ENCODE data around the gene C18orf63. TPM values are rescaled to one million over a fixed set of nuclear protein-coding genes. Genes with fewer than 3 reads are reported as not detected.

The C18orf63 gene
- total RNA-seq, 1 experiment from 2014 or later, result not detected

DNA sequence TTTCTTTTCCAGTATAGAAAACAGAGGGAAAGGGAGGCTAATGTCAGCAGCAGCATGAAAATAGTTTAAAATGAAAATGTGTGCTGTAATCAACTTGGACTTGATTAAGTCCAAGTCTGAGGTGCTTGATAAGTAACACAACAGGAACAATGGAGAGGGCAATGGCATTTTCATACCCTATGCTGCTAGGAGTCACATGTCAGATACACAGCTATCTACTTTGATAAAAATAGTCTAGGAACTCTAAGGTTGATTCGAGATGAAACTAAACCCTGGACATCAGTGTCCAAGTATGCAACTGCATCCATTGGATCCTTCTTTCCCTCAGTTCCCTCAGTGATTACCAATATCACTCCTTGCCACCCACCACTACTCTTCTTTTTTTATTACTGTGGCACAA is 4.6 kb upstream of the C18orf63 start:
- CTCF ChIA-PET, result no interaction called here
- TF ChIP-seq, protein P1, sequence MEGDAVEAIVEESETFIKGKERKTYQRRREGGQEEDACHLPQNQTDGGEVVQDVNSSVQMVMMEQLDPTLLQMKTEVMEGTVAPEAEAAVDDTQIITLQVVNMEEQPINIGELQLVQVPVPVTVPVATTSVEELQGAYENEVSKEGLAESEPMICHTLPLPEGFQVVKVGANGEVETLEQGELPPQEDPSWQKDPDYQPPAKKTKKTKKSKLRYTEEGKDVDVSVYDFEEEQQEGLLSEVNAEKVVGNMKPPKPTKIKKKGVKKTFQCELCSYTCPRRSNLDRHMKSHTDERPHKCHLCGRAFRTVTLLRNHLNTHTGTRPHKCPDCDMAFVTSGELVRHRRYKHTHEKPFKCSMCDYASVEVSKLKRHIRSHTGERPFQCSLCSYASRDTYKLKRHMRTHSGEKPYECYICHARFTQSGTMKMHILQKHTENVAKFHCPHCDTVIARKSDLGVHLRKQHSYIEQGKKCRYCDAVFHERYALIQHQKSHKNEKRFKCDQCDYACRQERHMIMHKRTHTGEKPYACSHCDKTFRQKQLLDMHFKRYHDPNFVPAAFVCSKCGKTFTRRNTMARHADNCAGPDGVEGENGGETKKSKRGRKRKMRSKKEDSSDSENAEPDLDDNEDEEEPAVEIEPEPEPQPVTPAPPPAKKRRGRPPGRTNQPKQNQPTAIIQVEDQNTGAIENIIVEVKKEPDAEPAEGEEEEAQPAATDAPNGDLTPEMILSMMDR (conservative IDR thresholded peaks at IDR 0.05; ENCODE audit: low read depth, low read length), result no peak
- TF ChIP-seq EZH2phosphoT487 (IDR thresholded peaks at IDR 0.05; ENCODE audit: borderline replicate concordance, low read length) (no peak), EZH2 (IDR thresholded peaks at IDR 0.05; ENCODE audit: low read length, unreplicated experiment) (no peak)
- Histone ChIP-seq H3K36me3 (ENCODE audit: low read depth, low read length) (no peaks in the 10 kb centered on the region), H3F3A (ENCODE audit: low read length, unreplicated experiment) (no peaks in the 10 kb centered on the region), H3K4me2 (ENCODE audit: low read length) (no peak overlapping the region), H3K4me1 (ENCODE audit: insufficient read depth, low read length) (peaks cover 1% of the 10 kb centered on the region; the same call in 1 of the 2 replicates), H3K27me3 (ENCODE audit: low read length) (no peaks in the 10 kb centered on the region), H4K20me1 (ENCODE audit: low read length) (no peaks in the 10 kb centered on the region), H3K27ac (ENCODE audit: low read length) (no peak overlapping the region), H3K9me2 (replicated peaks; ENCODE audit: low read length) (no peaks in the 10 kb centered on the region), H3K9ac (ENCODE audit: low read length) (no peak overlapping the region), H3K9me3 (ENCODE audit: low read length) (0 out of 2 replicates have a peak, but pooled peaks cover 10% of the 10 kb centered on the region), H3K4me3 (ENCODE audit: low read length) (no peak overlapping the region), H2AFZ (ENCODE audit: low read length) (no peak overlapping the region), H3K79me2 (ENCODE audit: low read length) (no peaks in the 10 kb centered on the region)
- BruUV-seq (replicated peaks), result no TSS peak
- no peak for ATAC-seq
- intact Hi-C loops (cut with micrococcal nuclease), result loop anchor here (1.0 kb wide), 2 partner anchors 20 to 31 kb away; no protein-coding TSS in a partner anchor
- DNase-seq, result no peak
- POLR2A ChIA-PET (ENCODE audit: unreplicated experiment), result no interaction called here

DNA sequence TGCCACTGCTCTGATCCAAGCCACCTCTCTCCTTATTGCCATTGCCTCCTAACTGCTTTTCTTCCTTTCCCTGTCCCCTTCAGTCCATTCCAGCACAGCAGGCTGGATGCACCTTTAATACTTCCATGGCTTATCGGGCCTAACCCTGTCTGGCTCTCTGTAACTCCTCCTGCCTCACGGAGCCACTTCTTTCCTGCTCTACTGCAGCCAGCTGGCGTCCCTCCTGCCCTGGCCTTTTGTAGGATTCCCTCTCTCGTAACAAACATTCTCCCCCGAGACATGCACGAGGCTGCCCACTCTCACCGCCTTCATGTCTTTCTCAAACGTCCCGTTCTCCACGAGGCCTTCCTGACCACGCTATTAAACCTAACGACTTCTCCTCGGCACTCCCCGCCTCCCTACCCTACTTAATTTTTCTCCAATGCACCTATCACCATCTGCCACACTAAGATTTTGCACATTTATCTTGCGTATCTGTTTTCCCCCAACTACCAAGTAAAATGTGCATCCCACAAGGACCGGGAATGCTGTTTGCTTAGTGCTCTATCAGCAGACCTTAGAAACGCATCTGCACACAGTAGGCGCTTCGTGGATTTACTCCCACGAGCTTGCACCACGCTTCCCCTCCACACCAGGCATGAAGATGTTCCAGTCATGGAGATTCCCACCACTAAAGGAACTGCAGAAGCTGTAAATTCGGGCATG is 728 bp upstream of the C18orf63 start:
- H3F3A ChIP-seq (ENCODE audit: low read length, unreplicated experiment), result no peaks in the 10 kb centered on the region
- BruUV-seq (replicated peaks), result no TSS peak
- POLR2A ChIA-PET (ENCODE audit: unreplicated experiment), result no interaction called here
- H3K9me2 ChIP-seq (replicated peaks; ENCODE audit: low read length), result no peaks in the 10 kb centered on the region
- no peak overlapping the region for H3K4me3 ChIP-seq (ENCODE audit: low read length)
- no peaks in the 10 kb centered on the region for H3K79me2 ChIP-seq (ENCODE audit: low read length)
- H3K27ac ChIP-seq (ENCODE audit: low read length), result no peak overlapping the region
- H3K27me3 ChIP-seq (ENCODE audit: low read length), result no peaks in the 10 kb centered on the region
- no peak overlapping the region for H2AFZ ChIP-seq (ENCODE audit: low read length)
- H3K9ac ChIP-seq (ENCODE audit: low read length), result no peak overlapping the region
- no peaks in the 10 kb centered on the region for H3K36me3 ChIP-seq (ENCODE audit: low read depth, low read length)
- intact Hi-C loops (cut with micrococcal nuclease), result no loop called here
- peaks cover 23% of the 10 kb centered on the region for H3K4me1 ChIP-seq (ENCODE audit: insufficient read depth, low read length)
- CTCF ChIA-PET, result no interaction called here
- TF ChIP-seq, protein P1 (conservative IDR thresholded peaks at IDR 0.05; ENCODE audit: low read depth, low read length), result no peak
- TF ChIP-seq EZH2 (IDR thresholded peaks at IDR 0.05; ENCODE audit: low read length, unreplicated experiment) (no peak), EZH2phosphoT487 (IDR thresholded peaks at IDR 0.05; ENCODE audit: borderline replicate concordance, low read length) (no peak)
- no peak for DNase-seq
- ATAC-seq, result no peak
- 0 out of 2 replicates have a peak, but pooled peaks cover 10% of the 10 kb centered on the region for H3K9me3 ChIP-seq (ENCODE audit: low read length)
- no peaks in the 10 kb centered on the region for H4K20me1 ChIP-seq (ENCODE audit: low read length)
- H3K4me2 ChIP-seq (ENCODE audit: low read length), result no peak overlapping the region

Measured in PC-3 (cell line).